Gastroesophageal sphincter (tissue), 3 donors: Measurements from ENCODE around the gene SETBP1.

Source experiments
- EP300 ChIP-seq: sonication (generic); formaldehyde crosslinking; IDR thresholded peaks from one replicate; pipeline ENCODE4 v1.6.1; 2017; ENCODE audit warnings: antibody characterized with exemption, mild to moderate bottlenecking
- POLR2A ChIP-seq, 2 donors: fragments of 450-650 bp; IDR thresholded peaks; one replicate each; pipeline ENCODE4 v1.6.1; 2017; ENCODE audit warnings: antibody characterized with exemption in 2 of 2, mild to moderate bottlenecking in 2 of 2, moderate library complexity in 1 of 2
- POLR2AphosphoS5 ChIP-seq: sonication (generic); formaldehyde crosslinking; IDR thresholded peaks from one replicate; pipeline ENCODE4 v1.6.1; 2017; ENCODE audit warnings: antibody characterized with exemption
- TF ChIP-seq, protein P1 (sequence below), 4 experiments: fragments of 200-600 bp in 2 of 4; fragments of 450-650 bp in 2 of 4; sonication (generic) in 1 of 4; IDR thresholded peaks; one replicate each; pipeline ENCODE4 v1.5.1; 2017 to 2019; ENCODE audit warnings: antibody characterized with exemption in 4 of 4, mild to moderate bottlenecking in 2 of 4, moderate library complexity in 2 of 4

DNA sequence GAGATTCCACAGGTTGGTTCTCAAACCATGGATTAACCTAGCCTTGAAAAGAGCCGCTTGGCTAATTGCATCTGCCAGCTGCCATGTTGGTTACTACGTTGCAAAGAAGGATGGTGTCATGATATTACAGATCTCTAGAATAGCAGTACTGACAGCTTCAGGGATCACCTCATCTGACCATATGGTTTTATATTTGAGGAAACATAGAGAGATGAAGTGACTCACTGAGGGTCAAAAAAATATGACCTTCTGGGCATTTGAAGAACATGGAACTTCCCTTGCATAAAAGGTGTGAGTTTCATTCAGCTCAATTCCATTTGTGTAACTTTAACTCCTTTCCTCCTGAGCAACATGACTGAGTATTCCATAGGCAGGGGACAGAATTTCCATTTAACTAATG, 242.3 kb downstream of the SETBP1 start:
- TF ChIP-seq, protein P1, sequence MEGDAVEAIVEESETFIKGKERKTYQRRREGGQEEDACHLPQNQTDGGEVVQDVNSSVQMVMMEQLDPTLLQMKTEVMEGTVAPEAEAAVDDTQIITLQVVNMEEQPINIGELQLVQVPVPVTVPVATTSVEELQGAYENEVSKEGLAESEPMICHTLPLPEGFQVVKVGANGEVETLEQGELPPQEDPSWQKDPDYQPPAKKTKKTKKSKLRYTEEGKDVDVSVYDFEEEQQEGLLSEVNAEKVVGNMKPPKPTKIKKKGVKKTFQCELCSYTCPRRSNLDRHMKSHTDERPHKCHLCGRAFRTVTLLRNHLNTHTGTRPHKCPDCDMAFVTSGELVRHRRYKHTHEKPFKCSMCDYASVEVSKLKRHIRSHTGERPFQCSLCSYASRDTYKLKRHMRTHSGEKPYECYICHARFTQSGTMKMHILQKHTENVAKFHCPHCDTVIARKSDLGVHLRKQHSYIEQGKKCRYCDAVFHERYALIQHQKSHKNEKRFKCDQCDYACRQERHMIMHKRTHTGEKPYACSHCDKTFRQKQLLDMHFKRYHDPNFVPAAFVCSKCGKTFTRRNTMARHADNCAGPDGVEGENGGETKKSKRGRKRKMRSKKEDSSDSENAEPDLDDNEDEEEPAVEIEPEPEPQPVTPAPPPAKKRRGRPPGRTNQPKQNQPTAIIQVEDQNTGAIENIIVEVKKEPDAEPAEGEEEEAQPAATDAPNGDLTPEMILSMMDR (IDR thresholded peaks at IDR 0.05), result no peak
- TF ChIP-seq POLR2A (IDR thresholded peaks at IDR 0.05) (no peak), EP300 (no peak), POLR2AphosphoS5 (no peak)
